Endothelial cell of umbilical vein (primary cell): ENCODE results near the gene ARHGEF11. TPM values are rescaled to one million over a fixed set of nuclear protein-coding genes. Genes with fewer than 3 reads are reported as not detected.

Source experiments
- BruUV-seq: library from RNA; stranded (reverse); fragments of 400-500 nt; replicated peaks from 2 replicates; lab custom pipeline; 2021; lab: Mats Ljungman, UMichigan
- CTCF ChIA-PET: fragments of 300-600, 350-600 bp; sonication (Branson Sonifier 250); formaldehyde crosslinking; loops from one replicate; lab custom pipeline; 2021; ENCODE audit warnings: antibody characterized with exemption, inconsistent platforms; lab: Charles Lee
- POLR2A ChIA-PET: fragments of 300-600, 350-600 bp; sonication (Branson Sonifier 250); formaldehyde crosslinking; loops from one replicate; lab custom pipeline; 2021; ENCODE audit warnings: antibody characterized with exemption, inconsistent platforms; lab: Charles Lee
- DNase-seq: peaks from one replicate; pipeline ENCODE4 v3.0.0-alpha.2; 2011; ENCODE audit warnings: low read depth, low spot score
- FAIRE-seq: peaks from 2 replicates; lab custom pipeline; 2011; peaks lifted over from hg19 to GRCh38; lab: Jason Lieb, UNC
- H2AFZ ChIP-seq: 2 replicates; pipeline ENCODE4 v1.6.0; 2012; ENCODE audit warnings: low read depth, low read length, control low read depth, inconsistent platforms
- H3K27ac ChIP-seq: 2 replicates; pipeline ENCODE4 v1.5.1; 2011; ENCODE audit warnings: low read depth, mild to moderate bottlenecking, control low read depth, low read length, moderate library complexity; ENCODE audit not compliant: insufficient read depth
- H3K27me3 ChIP-seq, 2 experiments: 2 replicates each; pipeline versions ENCODE4 v1.6.0 to v1.6.1; 2011; ENCODE audit warnings: low read length in 2 of 2, mixed read lengths in 1 of 2; ENCODE audit not compliant: control insufficient read depth in 2 of 2, insufficient read depth in 2 of 2
- H3K36me3 ChIP-seq, 2 experiments: 2 replicates in 1 of 2; 3 replicates in 1 of 2; pipeline ENCODE4 v1.5.1; 2011; ENCODE audit warnings: low read length in 2 of 2, mild to moderate bottlenecking in 1 of 2, moderate library complexity in 1 of 2; ENCODE audit not compliant: control insufficient read depth in 2 of 2, insufficient read depth in 2 of 2; ENCODE audit errors: extremely low read depth in 1 of 2
- H3K4me1 ChIP-seq: 3 replicates; pipeline ENCODE4 v1.5.1; 2011; ENCODE audit warnings: mild to moderate bottlenecking, low read length; ENCODE audit not compliant: control insufficient read depth, insufficient read depth; ENCODE audit errors: extremely low read depth
- H3K4me2 ChIP-seq: 2 replicates; pipeline ENCODE4 v1.6.1; 2011; ENCODE audit warnings: low read length, control low read depth, mixed read lengths; ENCODE audit not compliant: insufficient read depth
- H3K4me3 ChIP-seq, 3 experiments: fragments of 200-600 bp in 1 of 3; sonication (generic), shearing (Covaris generic) in 1 of 3; replicated peaks in 1 of 3; 2 replicates each; pipeline ENCODE4 v1.5.1; 2011 to 2016; ENCODE audit warnings: control low read depth in 3 of 3, low read length in 3 of 3, mild to moderate bottlenecking in 2 of 3, inconsistent platforms in 1 of 3, low read depth in 1 of 3, moderate library complexity in 1 of 3; ENCODE audit not compliant: insufficient read depth in 1 of 3
- H3K79me2 ChIP-seq: 2 replicates; pipeline ENCODE4 v1.6.0; 2012; ENCODE audit warnings: low read length, inconsistent platforms; ENCODE audit not compliant: control insufficient read depth, insufficient read depth
- H3K9ac ChIP-seq: replicated peaks from 2 replicates; pipeline ENCODE3; 2011; ENCODE audit warnings: low read length, control low read depth; ENCODE audit not compliant: insufficient read depth; ENCODE audit errors: extremely low read depth
- H3K9me1 ChIP-seq: replicated peaks from 3 replicates; pipeline ENCODE4 v1.6.0; 2011; ENCODE audit warnings: mild to moderate bottlenecking, low read length; ENCODE audit not compliant: control insufficient read depth, insufficient read depth; ENCODE audit errors: extremely low read depth
- H3K9me3 ChIP-seq: replicated peaks from 2 replicates; pipeline ENCODE4 v1.5.1; 2012; ENCODE audit warnings: low read length, inconsistent platforms; ENCODE audit not compliant: control insufficient read depth, insufficient read depth
- H4K20me1 ChIP-seq: replicated peaks from 2 replicates; pipeline ENCODE3; 2011; ENCODE audit warnings: mild to moderate bottlenecking, low read length; ENCODE audit not compliant: control insufficient read depth, insufficient read depth; ENCODE audit errors: extremely low read depth
- CTCF ChIP-seq, 2 donors: IDR thresholded peaks; 1 replicate in 1 of 2; 2 replicates in 1 of 2; pipeline ENCODE4 v1.5.1; 2011; ENCODE audit warnings: low read length in 2 of 2, mild to moderate bottlenecking in 2 of 2, moderate library complexity in 2 of 2, control low read depth in 1 of 2, inconsistent platforms in 1 of 2, low read depth in 1 of 2; ENCODE audit not compliant: insufficient read depth in 1 of 2; ENCODE audit errors: extremely low read depth in 1 of 2
- EZH2 ChIP-seq: IDR thresholded peaks from 2 replicates; pipeline ENCODE4 v1.6.1; 2012; ENCODE audit warnings: borderline replicate concordance, low read depth, mild to moderate bottlenecking, moderate library complexity, low read length, inconsistent platforms; ENCODE audit not compliant: severe bottlenecking
- FOS ChIP-seq: IDR thresholded peaks from 2 replicates; pipeline ENCODE4 v1.6.1; 2011; ENCODE audit warnings: mild to moderate bottlenecking, low read length, moderate library complexity, borderline replicate concordance; ENCODE audit not compliant: insufficient read depth
- GATA2 ChIP-seq: IDR thresholded peaks from 2 replicates; pipeline ENCODE4 v1.7.0; 2011; ENCODE audit warnings: low read depth, mild to moderate bottlenecking, moderate library complexity, mixed read lengths, low read length; ENCODE audit not compliant: insufficient read length, insufficient read depth
- JUN ChIP-seq: IDR thresholded peaks from 2 replicates; pipeline ENCODE4 v1.6.1; 2011; ENCODE audit warnings: borderline replicate concordance, low read depth; ENCODE audit not compliant: insufficient read length, insufficient read depth
- MAX ChIP-seq: IDR thresholded peaks from 2 replicates; pipeline ENCODE4 v1.6.1; 2011; ENCODE audit not compliant: insufficient read depth, insufficient read length
- MYC ChIP-seq: IDR thresholded peaks from one replicate; pipeline ENCODE4 v1.6.1; 2011; ENCODE audit warnings: mild to moderate bottlenecking, low read depth, low read length
- POLR2A ChIP-seq: IDR thresholded peaks from 2 replicates; pipeline ENCODE4 v1.6.1; 2012; ENCODE audit warnings: low read depth, mild to moderate bottlenecking, control low read depth, low read length
- POLR2AphosphoS5 ChIP-seq: IDR thresholded peaks from 2 replicates; pipeline ENCODE4 v1.6.1; 2012; ENCODE audit warnings: low read depth, mild to moderate bottlenecking, control low read depth, low read length, moderate library complexity; ENCODE audit not compliant: insufficient read depth
- dilution Hi-C: fragments of 300-500 bp; cut with MboI; formaldehyde crosslinking; loops from one replicate; pipeline ENCODE4 v1.15.0; 2019; ENCODE audit warnings: low sequenced_read_pairs; ENCODE audit not compliant: extremely low pct_ligation_motif_present
- intact Hi-C: fragments of 100-400 bp; cut with micrococcal nuclease; formaldehyde crosslinking; loops from one replicate; pipeline ENCODE4 v1.10.0; 2022
- polyA plus RNA-seq, 4 experiments: library from polyadenylated mRNA; depleted of rRNA in 3 of 4; stranded (reverse) in 3 of 4; unstranded in 1 of 4; fragments of >200 nt; gene quantifications; 2 replicates each; pipeline versions ENCODE4 v1.2.1 to v1.2.3, GENCODE V29; 2011 to 2012; ENCODE audit warnings: missing spikeins in 1 of 4
- total RNA-seq: library from RNA; stranded (reverse); gene quantifications from 2 replicates; pipeline ENCODE4 v1.2.3, GENCODE V29; 2021

Gene ARHGEF11
- total and polyA plus RNA-seq, 2 donors (not counting 3 experiments of a cell fraction or from before 2014, with no cell fraction given): 18.2 to 28.0 TPM

- no peak overlapping the region for H2AFZ ChIP-seq
- no peaks in the 10 kb centered on the region for H3K36me3 ChIP-seq
- no peak for TF ChIP-seq EZH2
- TF ChIP-seq POLR2AphosphoS5: no peak
- TF ChIP-seq JUN: no peak
- TF ChIP-seq FOS: no peak
- no peak for TF ChIP-seq POLR2A
- TF ChIP-seq GATA2: no peak
- TF ChIP-seq CTCF (IDR thresholded peaks at IDR 0.05; ENCODE audit: extremely low read depth in 1 of 2, insufficient read depth in 1 of 2, low read depth in 1 of 2, low read length in 2 of 2): no peak
- TF ChIP-seq MAX: no peak
- no peak for TF ChIP-seq MYC
- POLR2A ChIA-PET: no interaction called here
- DNase-seq (peak; percentile 37), FAIRE-seq (peak; percentile 53)
- H3K4me3 ChIP-seq: peak overlapping the region; percentile 85 to 92 (median 90)
- peaks cover 44% of the 10 kb centered on the region for H3K4me1 ChIP-seq
- H3K9me3 ChIP-seq: no peaks in the 10 kb centered on the region
- CTCF ChIA-PET: interaction anchor here (1.3 to 8.0 kb wide), 3 partner anchors 16 to 31 kb away, joined by 3 to 312 read pairs (median 20); partner anchors contain the start of gene LRRC71
- H4K20me1 ChIP-seq: no peaks in the 10 kb centered on the region
- H3K4me2 ChIP-seq: peak overlapping the region; percentile 96
- peak overlapping the region; percentile 84 for H3K9ac ChIP-seq
- peaks cover 51% of the 10 kb centered on the region for H3K79me2 ChIP-seq
- BruUV-seq: TSS peak; percentile 6
- no peaks in the 10 kb centered on the region for H3K9me1 ChIP-seq
- H3K27me3 ChIP-seq: no peaks in the 10 kb centered on the region
- dilution Hi-C loops: no loop called here
- peak overlapping the region; percentile 95 for H3K27ac ChIP-seq
- intact Hi-C loops: loop anchor here (5.0 to 10.0 kb wide), 3 partner anchors 152 to 389 kb away; partner anchors contain the start of genes MEF2D and MRPL24
These were observed 151.5 kb downstream of the ARHGEF11 start for GRCh38 chr1:156894001-156894400.
